Measurements from ENCODE around the gene ZHX3.

- no peak for TF ChIP-seq HIVEP1 (CRISPR knock-in tag; IDR thresholded peaks at IDR 0.05)
- TF ChIP-seq SIRT6 (IDR thresholded peaks at IDR 0.05; ENCODE audit: low read depth, low read length), result no peak
- TF ChIP-seq SMAD1 (IDR thresholded peaks at IDR 0.05; ENCODE audit: low read depth, low read length, partially characterized antibody), result no peak
- no peak for TF ChIP-seq POLR2AphosphoS5 (IDR thresholded peaks at IDR 0.05; ENCODE audit: control insufficient read depth, insufficient read depth, low read depth, low read length)
- no peak for TF ChIP-seq TCF7 (IDR thresholded peaks at IDR 0.05; ENCODE audit: borderline replicate concordance)
Measured at GRCh38 chr20:41160686-41161085, 156.8 kb downstream of the ZHX3 start.
